ENCODE data around the gene PPFIA3.
A peak's percentile ranks its signal among the peaks of the same experiment; 100 is the strongest.
"Not testable (repeated sequence)": the region's sequence is repeated elsewhere in the genome, so short reads cannot be mapped to it uniquely, and the experiment has no call there.

Gene PPFIA3

DNA sequence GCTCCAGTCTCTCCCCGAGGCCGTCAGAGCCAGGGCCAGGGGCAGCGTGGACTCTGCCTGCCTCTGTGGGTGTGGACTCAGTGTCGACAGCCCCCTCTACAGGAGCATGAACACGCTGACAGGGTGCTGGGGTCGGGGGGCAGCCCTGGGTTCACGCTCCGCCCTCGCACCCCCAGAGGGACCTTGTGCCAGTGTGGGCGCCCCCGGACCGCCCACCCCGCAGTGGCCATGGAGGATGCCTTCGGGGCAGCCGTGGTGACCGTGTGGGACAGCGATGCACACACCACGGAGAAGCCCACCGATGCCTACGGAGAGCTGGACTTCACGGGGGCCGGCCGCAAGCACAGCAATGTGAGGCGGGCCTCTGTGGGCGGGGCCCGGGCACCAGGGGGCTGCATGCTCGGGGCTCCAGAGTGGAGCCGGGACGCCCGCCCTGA is 46.5 kb downstream of the PPFIA3 start:
- H3K27ac Mint-ChIP-seq: no peak overlapping the region
- H3K4me3 Mint-ChIP-seq: no peak overlapping the region
- H3K4me1 Mint-ChIP-seq: peaks cover 5% of the 10 kb centered on the region
- no peaks in the 10 kb centered on the region for H3K9me3 Mint-ChIP-seq
- DNase-seq (ENCODE audit: low spot score in 2 of 2) (no peak), ATAC-seq (no peak)
- H3K36me3 Mint-ChIP-seq: no peaks in the 10 kb centered on the region

DNA sequence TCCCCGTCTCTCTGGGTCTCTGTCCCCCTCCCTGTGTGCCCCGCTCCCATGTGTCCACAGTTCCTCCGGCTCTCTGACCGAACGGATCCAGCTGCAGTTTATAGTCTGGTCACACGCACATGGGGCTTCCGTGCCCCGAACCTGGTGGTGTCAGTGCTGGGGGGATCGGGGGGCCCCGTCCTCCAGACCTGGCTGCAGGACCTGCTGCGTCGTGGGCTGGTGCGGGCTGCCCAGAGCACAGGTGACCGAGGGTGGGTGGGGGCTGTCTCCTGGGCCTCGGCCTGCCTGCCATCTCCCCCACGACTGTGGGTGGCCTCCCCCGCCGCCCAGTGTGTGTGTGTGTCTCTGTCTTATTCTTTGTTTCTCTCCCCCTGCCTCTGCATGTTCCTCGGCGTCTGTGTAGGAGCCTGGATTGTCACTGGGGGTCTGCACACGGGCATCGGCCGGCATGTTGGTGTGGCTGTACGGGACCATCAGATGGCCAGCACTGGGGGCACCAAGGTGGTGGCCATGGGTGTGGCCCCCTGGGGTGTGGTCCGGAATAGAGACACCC is 48.6 kb downstream of the PPFIA3 start:
- Mint-ChIP-seq H3K36me3 (no peaks in the 10 kb centered on the region), H3K27ac (no peak overlapping the region), H3K4me1 (peaks cover 5% of the 10 kb centered on the region), H3K9me3 (no peaks in the 10 kb centered on the region), H3K4me3 (no peak overlapping the region)
- ATAC-seq (no peak), DNase-seq (ENCODE audit: low spot score in 2 of 2) (no peak)

DNA sequence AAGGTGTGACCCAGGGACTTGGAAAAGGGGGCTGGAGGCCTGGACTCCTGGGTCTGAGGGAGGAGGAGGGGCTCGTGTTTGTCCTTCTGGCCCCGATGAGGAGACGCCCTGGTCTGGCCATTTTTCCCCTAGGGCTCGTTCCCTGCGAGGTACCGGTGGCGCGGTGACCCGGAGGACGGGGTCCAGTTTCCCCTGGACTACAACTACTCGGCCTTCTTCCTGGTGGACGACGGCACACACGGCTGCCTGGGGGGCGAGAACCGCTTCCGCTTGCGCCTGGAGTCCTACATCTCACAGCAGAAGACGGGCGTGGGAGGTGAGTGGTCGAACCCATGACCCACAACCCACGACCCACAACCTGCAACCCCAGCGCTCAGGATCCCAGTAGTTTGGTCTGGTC is 49.1 kb downstream of the PPFIA3 start:
- Mint-ChIP-seq H3K9me3 (no peaks in the 10 kb centered on the region), H3K4me3 (no peak overlapping the region), H3K4me1 (peaks cover 5% of the 10 kb centered on the region), H3K27ac (no peak overlapping the region), H3K36me3 (no peaks in the 10 kb centered on the region)
- DNase-seq (ENCODE audit: low spot score in 2 of 2): no peak
- no peak for ATAC-seq

DNA sequence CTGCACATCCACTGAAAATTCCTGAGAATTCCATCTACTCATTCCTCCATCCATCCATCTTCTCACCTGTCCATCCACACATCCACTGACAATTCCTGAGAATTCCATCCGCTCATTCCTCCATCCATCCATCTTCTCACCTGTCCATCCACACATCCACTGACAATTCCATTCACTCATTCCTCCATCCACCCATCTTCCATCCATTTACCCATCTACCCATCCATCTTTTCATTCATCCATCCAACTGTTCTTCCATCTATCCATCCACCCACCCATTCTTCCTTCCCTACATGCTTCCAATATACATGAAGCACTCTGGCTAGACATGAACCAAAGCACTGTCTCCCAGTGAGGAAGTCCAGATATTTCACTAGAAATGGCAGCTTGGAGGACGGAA is 53.9 kb downstream of the PPFIA3 start:
- ATAC-seq (no peak), DNase-seq (ENCODE audit: low spot score in 2 of 2) (no peak)
- H3K4me3 Mint-ChIP-seq: no peak overlapping the region
- H3K27ac Mint-ChIP-seq: no peak overlapping the region
- H3K36me3 Mint-ChIP-seq: no peaks in the 10 kb centered on the region
- H3K4me1 Mint-ChIP-seq: peaks cover 6% of the 10 kb centered on the region
- no peaks in the 10 kb centered on the region for H3K9me3 Mint-ChIP-seq

DNA sequence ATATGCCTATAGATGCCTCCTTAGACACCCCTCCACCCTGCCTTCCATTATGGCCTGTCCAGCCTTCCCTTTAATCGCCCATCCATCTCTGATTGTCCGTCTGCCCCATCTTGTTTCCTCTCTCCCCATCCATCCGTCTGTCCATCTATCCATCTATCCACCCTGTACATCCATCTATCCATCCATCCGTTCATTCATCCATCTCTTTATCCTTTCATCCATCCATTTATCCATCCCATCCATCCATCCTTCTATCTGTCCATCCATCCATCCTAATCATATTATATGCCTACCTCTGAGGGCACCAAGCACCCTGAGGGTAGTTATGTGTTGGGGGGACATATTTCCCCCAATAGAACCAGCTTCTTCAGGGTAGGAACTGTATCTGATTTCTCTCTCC is 61.3 kb downstream of the PPFIA3 start:
- H3K27ac Mint-ChIP-seq: no peak overlapping the region
- H3K36me3 Mint-ChIP-seq: no peaks in the 10 kb centered on the region
- peaks cover 6% of the 10 kb centered on the region for H3K4me1 Mint-ChIP-seq

DNA sequence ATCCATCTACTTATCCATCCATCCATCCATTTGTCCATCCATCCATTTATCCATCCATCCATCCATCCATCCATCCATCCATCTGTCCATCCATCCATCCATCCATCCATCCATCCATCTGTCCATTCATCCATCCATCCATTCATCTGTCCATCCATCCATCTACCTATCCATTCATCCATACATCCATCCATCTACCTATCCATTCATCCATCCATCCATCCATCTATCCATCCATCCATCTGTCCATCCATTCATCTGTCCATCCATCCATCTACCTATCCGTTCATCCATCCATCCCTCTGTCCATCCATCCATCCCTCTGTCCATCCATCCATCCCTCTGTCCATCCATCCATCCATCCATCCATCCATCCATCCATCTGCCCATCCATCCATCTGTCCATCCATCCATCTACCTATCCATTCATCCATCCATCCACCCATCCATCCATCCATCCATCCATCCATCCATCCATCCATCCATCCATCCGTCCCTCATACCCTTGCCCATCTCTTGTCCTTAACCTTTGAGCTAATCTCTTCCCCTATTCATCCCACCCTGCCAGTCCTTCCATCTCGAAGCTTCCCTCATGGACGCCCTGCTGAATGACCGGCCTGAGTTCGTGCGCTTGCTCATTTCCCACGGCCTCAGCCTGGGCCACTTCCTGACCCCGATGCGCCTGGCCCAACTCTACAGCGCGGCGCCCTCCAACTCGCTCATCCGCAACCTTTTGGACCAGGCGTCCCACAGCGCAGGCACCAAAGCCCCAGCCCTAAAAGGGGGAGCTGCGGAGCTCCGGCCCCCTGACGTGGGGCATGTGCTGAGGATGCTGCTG is 62.9 kb downstream of the PPFIA3 start:
- not testable (repeated sequence) for H3K36me3 Mint-ChIP-seq; H3K4me3 Mint-ChIP-seq; ATAC-seq; H3K4me1 Mint-ChIP-seq; H3K9me3 Mint-ChIP-seq; H3K27ac Mint-ChIP-seq; DNase-seq (ENCODE audit: low spot score in 2 of 2)

More for the DNA sequence above, 61.3 kb downstream of the PPFIA3 start:
- Mint-ChIP-seq H3K9me3 (peaks cover 8% of the 10 kb centered on the region), H3K4me3 (no peak overlapping the region)
- no peak for ATAC-seq
- no peak for DNase-seq (ENCODE audit: low spot score in 2 of 2)

DNA sequence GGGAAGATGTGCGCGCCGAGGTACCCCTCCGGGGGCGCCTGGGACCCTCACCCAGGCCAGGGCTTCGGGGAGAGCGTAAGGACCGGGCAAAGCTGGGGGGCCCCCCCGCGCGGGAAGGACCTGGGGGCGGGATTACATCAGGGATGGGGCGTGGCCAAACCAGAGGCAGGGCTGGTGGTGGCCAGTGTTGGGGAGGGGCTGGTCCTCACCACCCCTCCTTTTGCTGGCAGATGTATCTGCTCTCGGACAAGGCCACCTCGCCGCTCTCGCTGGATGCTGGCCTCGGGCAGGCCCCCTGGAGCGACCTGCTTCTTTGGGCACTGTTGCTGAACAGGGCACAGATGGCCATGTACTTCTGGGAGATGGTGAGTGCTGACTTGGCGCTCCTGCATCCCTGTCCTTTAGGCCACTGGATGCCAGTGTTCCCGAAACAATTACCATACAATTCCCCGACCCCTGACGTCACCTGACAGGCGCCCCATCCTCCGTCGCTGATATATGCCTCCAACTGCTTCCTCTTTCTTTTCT is 63.6 kb downstream of the PPFIA3 start:
- peaks cover 8% of the 10 kb centered on the region for H3K9me3 Mint-ChIP-seq
- H3K4me1 Mint-ChIP-seq: no peaks in the 10 kb centered on the region
- H3K27ac Mint-ChIP-seq: no peak overlapping the region
- no peaks in the 10 kb centered on the region for H3K36me3 Mint-ChIP-seq
- no peak overlapping the region for H3K4me3 Mint-ChIP-seq
- no peak for ATAC-seq
- DNase-seq (ENCODE audit: low spot score in 2 of 2): no peak

- Mint-ChIP-seq H3K9me3 (peaks cover 8% of the 10 kb centered on the region), H3K36me3 (no peaks in the 10 kb centered on the region), H3K27ac (no peak overlapping the region), H3K4me3 (no peak overlapping the region), H3K4me1 (peaks cover 9% of the 10 kb centered on the region)
- no peak for DNase-seq (ENCODE audit: low spot score in 2 of 2)
- ATAC-seq: no peak
These were observed 66.8 kb downstream of the PPFIA3 start for GRCh38 chr19:49186108-49186507.

- H3K27ac Mint-ChIP-seq: no peak overlapping the region
- ATAC-seq: no peak
These were observed 69.4 kb downstream of the PPFIA3 start for GRCh38 chr19:49188626-49189200.

DNA sequence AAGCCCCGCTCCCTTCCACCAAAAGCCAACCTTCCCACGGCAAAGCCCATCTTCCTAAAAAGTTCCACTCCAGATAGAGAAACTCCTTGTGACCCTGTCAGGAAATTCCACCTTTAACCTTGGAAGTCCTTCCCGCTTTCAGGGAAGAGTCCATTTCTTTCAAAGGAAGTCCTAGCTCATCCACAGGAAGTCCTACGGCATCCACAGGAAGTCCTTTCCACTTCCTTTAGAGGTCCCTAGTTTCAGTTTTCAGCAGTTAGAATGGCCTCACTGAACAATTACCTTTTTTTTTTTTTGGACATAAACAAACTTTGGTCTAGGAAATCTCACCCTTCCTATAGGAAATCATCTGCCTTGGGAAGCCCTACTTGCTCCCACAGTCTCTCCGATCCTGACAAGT is 69.9 kb downstream of the PPFIA3 start:
- Mint-ChIP-seq H3K4me1 (peaks cover 9% of the 10 kb centered on the region), H3K4me3 (no peak overlapping the region), H3K9me3 (peaks cover 4% of the 10 kb centered on the region), H3K27ac (no peak overlapping the region), H3K36me3 (no peaks in the 10 kb centered on the region)
- DNase-seq (ENCODE audit: low spot score in 2 of 2) (no peak), ATAC-seq (no peak)

More at GRCh38 chr19:49188626-49189200, 69.4 kb downstream of the PPFIA3 start:
- Mint-ChIP-seq H3K4me1 (peaks cover 9% of the 10 kb centered on the region), H3K36me3 (no peaks in the 10 kb centered on the region), H3K9me3 (peaks cover 8% of the 10 kb centered on the region), H3K4me3 (no peak overlapping the region)
- no peak for DNase-seq (ENCODE audit: low spot score in 2 of 2)

DNA sequence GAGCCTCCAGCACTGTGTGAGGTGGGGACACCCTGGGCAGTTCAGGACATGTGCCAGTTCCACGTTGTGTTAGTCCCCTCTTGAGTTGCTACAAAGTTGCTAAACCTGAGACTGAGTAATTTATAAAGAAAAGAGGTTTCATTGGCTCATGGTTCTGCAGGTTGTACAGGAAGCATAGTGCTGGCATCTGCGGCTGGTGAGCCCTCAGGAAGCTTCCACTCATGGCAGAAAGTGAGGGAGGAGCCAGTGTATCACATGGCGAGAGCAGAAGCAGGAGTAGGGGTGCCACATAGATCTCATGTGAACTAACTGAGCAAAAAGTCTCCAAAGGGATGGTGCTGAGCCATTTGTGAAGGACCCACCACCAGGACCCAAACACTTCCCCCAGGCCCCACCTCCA is 71.4 kb downstream of the PPFIA3 start:
- Mint-ChIP-seq H3K9me3 (no peaks in the 10 kb centered on the region), H3K4me1 (peaks cover 9% of the 10 kb centered on the region), H3K27ac (no peak overlapping the region), H3K36me3 (no peaks in the 10 kb centered on the region), H3K4me3 (no peak overlapping the region)
- ATAC-seq: no peak
- no peak for DNase-seq (ENCODE audit: low spot score in 2 of 2)

- H3K9me3 Mint-ChIP-seq: no peaks in the 10 kb centered on the region
- H3K4me1 Mint-ChIP-seq: peaks cover 9% of the 10 kb centered on the region
- H3K4me3 Mint-ChIP-seq: no peak overlapping the region
- H3K27ac Mint-ChIP-seq: peak overlapping the region; percentile 21
- ATAC-seq (no peak), DNase-seq (ENCODE audit: low spot score in 2 of 2) (no peak)
- H3K36me3 Mint-ChIP-seq: peaks cover 5% of the 10 kb centered on the region
These were observed 74.6 kb downstream of the PPFIA3 start for GRCh38 chr19:49193822-49194394.

DNA sequence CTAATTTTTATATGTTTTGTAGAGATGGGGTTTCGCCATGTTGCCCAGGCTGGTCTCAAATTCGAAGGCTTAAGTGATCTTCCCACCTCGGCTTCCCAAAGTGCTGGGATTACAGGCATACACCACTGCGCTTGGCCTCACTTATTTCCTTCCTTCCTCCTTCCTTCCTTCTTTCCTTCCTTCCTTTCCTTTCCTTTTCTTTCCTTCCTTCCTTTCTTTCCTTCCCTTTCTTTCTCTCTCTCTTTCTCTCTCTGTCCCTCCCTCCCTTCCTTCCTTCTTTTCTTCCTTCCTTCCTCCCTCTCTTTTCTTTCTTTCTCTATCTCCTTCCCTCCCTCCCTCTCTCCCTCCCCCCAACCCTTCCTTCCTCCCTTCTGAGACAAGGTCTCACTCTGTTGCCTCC is 75.1 kb downstream of the PPFIA3 start:
- Mint-ChIP-seq H3K27ac (peak overlapping the region; percentile 21), H3K9me3 (no peaks in the 10 kb centered on the region), H3K4me3 (no peak overlapping the region), H3K36me3 (peaks cover 5% of the 10 kb centered on the region), H3K4me1 (peaks cover 4% of the 10 kb centered on the region)
- ATAC-seq (no peak), DNase-seq (ENCODE audit: low spot score in 2 of 2) (no peak)

- no peak for ATAC-seq
- Mint-ChIP-seq H3K4me1 (no peaks in the 10 kb centered on the region), H3K9me3 (no peaks in the 10 kb centered on the region), H3K27ac (no peak overlapping the region), H3K4me3 (no peak overlapping the region), H3K36me3 (peaks cover 5% of the 10 kb centered on the region)
- DNase-seq (ENCODE audit: low spot score in 2 of 2): no peak
These were observed 77.3 kb downstream of the PPFIA3 start for GRCh38 chr19:49196527-49197240.

- Mint-ChIP-seq H3K36me3 (peaks cover 5% of the 10 kb centered on the region), H3K4me1 (no peaks in the 10 kb centered on the region), H3K4me3 (no peak overlapping the region), H3K9me3 (no peaks in the 10 kb centered on the region), H3K27ac (no peak overlapping the region)
- DNase-seq (ENCODE audit: low spot score in 2 of 2) (no peak), ATAC-seq (no peak)
These were observed 81.0 kb downstream of the PPFIA3 start for GRCh38 chr19:49200238-49200862.
